PC-9 (cell line): ENCODE measurements around the gene FARS2. TPM values are rescaled to one million over a fixed set of nuclear protein-coding genes. Genes with fewer than 3 reads are reported as not detected.

Source experiments
- BruUV-seq: library from RNA; stranded (reverse); fragments of 400-500 nt; replicated peaks from 2 replicates; lab custom pipeline; 2021; lab: Mats Ljungman, UMichigan
- CTCF ChIA-PET: fragments of 300-600 bp; sonication (Branson Sonifier 250); formaldehyde crosslinking; loops from one replicate; lab custom pipeline; 2022; ENCODE audit warnings: antibody characterized with exemption; lab: Charles Lee
- POLR2A ChIA-PET: fragments of 300-600 bp; sonication (Branson Sonifier 250); formaldehyde crosslinking; loops from one replicate; lab custom pipeline; 2022; ENCODE audit warnings: antibody characterized with exemption; ENCODE audit not compliant: unreplicated experiment; lab: Charles Lee
- DNase-seq, 2 experiments: peaks; one replicate each; pipeline versions ENCODE4 v3.0.0 to v3.0.0-alpha.2; 2015 to 2022; ENCODE audit warnings: mixed read lengths in 1 of 2
- H2AFZ ChIP-seq: fragments of 200-600 bp; sonication (generic); 2 replicates; pipeline ENCODE4 v1.8.1; 2017; ENCODE audit warnings: antibody characterized with exemption
- H3F3A ChIP-seq: fragments of 200-600 bp; sonication (generic); 2 replicates; pipeline ENCODE4 v1.8.1; 2017; ENCODE audit warnings: antibody characterized with exemption, mild to moderate bottlenecking, low read depth; ENCODE audit not compliant: insufficient read depth
- H3K27ac ChIP-seq: fragments of 200-600 bp; sonication (generic); 2 replicates; pipeline ENCODE4 v1.6.1; 2016; ENCODE audit warnings: mixed run types
- H3K27me3 ChIP-seq: fragments of 200-600 bp; sonication (generic); 2 replicates; pipeline ENCODE4 v1.6.1; 2016; ENCODE audit warnings: low read depth, mixed run types; ENCODE audit not compliant: insufficient read depth
- H3K36me3 ChIP-seq: fragments of 200-600 bp; sonication (generic); 2 replicates; pipeline ENCODE4 v1.6.1; 2016; ENCODE audit warnings: low read depth, mixed run types
- H3K4me1 ChIP-seq: fragments of 200-600 bp; sonication (generic); replicated peaks from 2 replicates; pipeline ENCODE4 v1.6.1; 2016; ENCODE audit warnings: mixed run types; ENCODE audit not compliant: insufficient read depth
- H3K4me2 ChIP-seq: fragments of 200-600 bp; sonication (generic); 2 replicates; pipeline ENCODE4 v1.6.1; 2017; ENCODE audit warnings: mixed run types
- H3K4me3 ChIP-seq: fragments of 200-600 bp; sonication (generic); 2 replicates; pipeline ENCODE4 v1.6.1; 2016; ENCODE audit warnings: mixed run types
- H3K79me2 ChIP-seq: fragments of 200-600 bp; sonication (generic); 2 replicates; pipeline ENCODE4 v1.6.1; 2017; ENCODE audit warnings: low read depth, mixed run types
- H3K9me2 ChIP-seq: fragments of 200-600 bp; sonication (generic); 2 replicates; pipeline ENCODE4 v1.8.1; 2017; ENCODE audit warnings: mild to moderate bottlenecking; ENCODE audit not compliant: insufficient read depth
- H3K9me3 ChIP-seq: fragments of 200-600 bp; sonication (generic); 2 replicates; pipeline ENCODE4 v1.8.1; 2016; ENCODE audit warnings: low read depth; ENCODE audit not compliant: insufficient read depth
- H4K20me1 ChIP-seq: fragments of 200-600 bp; sonication (generic); 2 replicates; pipeline ENCODE4 v1.8.1; 2017; ENCODE audit not compliant: insufficient read depth
- CTCF ChIP-seq: fragments of 200-600 bp; sonication (generic); conservative IDR thresholded peaks from 2 replicates; pipeline ENCODE4 v1.6.1; 2017; ENCODE audit warnings: mixed run types, antibody characterized with exemption, mild to moderate bottlenecking, moderate library complexity
- EZH2 ChIP-seq: fragments of 200-600 bp; sonication (generic); IDR thresholded peaks from 2 replicates; pipeline ENCODE4 v1.8.0; 2017; ENCODE audit warnings: antibody characterized with exemption, low read depth
- intact Hi-C: fragments of 100-400 bp; cut with micrococcal nuclease; formaldehyde crosslinking; loops from one replicate; pipeline ENCODE4 v1.10.0; 2022; ENCODE audit not compliant: unreplicated experiment
- total RNA-seq: library from RNA; stranded (reverse); gene quantifications from 2 replicates; pipeline ENCODE4 v1.2.3, GENCODE V29; 2021

FARS2 gene
- total RNA-seq, 1 experiment from 2014 or later: 26.7 TPM

DNA sequence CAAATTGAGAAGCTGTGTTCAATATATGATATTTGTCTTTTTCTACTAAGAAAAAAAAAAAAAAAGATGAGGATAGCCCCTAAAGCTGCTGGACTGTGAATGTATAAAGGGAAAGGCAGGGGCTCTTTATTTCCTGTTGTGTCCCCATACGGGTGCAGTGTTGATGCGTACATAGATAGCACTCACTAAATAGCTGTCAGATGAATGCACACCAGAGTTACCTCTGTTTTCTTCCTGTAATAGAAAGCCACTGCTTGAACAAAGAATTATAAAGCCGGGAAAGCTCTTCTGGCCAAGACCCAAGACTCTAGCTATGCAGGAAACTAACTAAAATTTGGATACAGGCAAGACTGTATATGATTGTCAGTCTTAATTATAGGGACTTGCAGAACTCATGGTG lies 260.0 kb downstream of the FARS2 start:
- Histone ChIP-seq H2AFZ (no peak overlapping the region), H3K9me2 (no peaks in the 10 kb centered on the region), H3K9me3 (no peaks in the 10 kb centered on the region), H4K20me1 (no peaks in the 10 kb centered on the region), H3K36me3 (no peaks in the 10 kb centered on the region), H3K27me3 (no peaks in the 10 kb centered on the region), H3K4me3 (no peak overlapping the region), H3K27ac (no peak overlapping the region), H3K4me1 (no peaks in the 10 kb centered on the region), H3K4me2 (no peak overlapping the region), H3F3A (no peaks in the 10 kb centered on the region), H3K79me2 (no peaks in the 10 kb centered on the region)
- ChIA-PET POLR2A (interaction anchor here (0.5 to 0.7 kb wide), 2 partner anchors 176 to 1191 kb away, joined by 3 to 4 read pairs; no protein-coding TSS in a partner anchor), CTCF (no interaction called here)
- TF ChIP-seq EZH2: no peak
- no peak for TF ChIP-seq CTCF
- no peak for DNase-seq
- BruUV-seq: no TSS peak
- intact Hi-C loops: no loop called here

GRCh38 chr6:5522147-5522546 lies 260.8 kb downstream of the FARS2 start:
- no peaks in the 10 kb centered on the region for H3K79me2 ChIP-seq
- CTCF ChIA-PET: no interaction called here
- no peaks in the 10 kb centered on the region for H3F3A ChIP-seq
- intact Hi-C loops: no loop called here
- H2AFZ ChIP-seq: no peak overlapping the region
- H3K9me3 ChIP-seq: no peaks in the 10 kb centered on the region
- H3K4me3 ChIP-seq: no peak overlapping the region
- no TSS peak for BruUV-seq
- no peaks in the 10 kb centered on the region for H4K20me1 ChIP-seq
- H3K4me2 ChIP-seq: no peak overlapping the region
- DNase-seq: no peak
- no peaks in the 10 kb centered on the region for H3K36me3 ChIP-seq
- TF ChIP-seq CTCF (no peak), EZH2 (no peak)
- POLR2A ChIA-PET: no interaction called here
- H3K4me1 ChIP-seq: no peaks in the 10 kb centered on the region
- H3K9me2 ChIP-seq: no peaks in the 10 kb centered on the region
- H3K27ac ChIP-seq: no peak overlapping the region
- no peaks in the 10 kb centered on the region for H3K27me3 ChIP-seq

GRCh38 chr6:5524110-5524509 lies 262.8 kb downstream of the FARS2 start:
- Histone ChIP-seq H3K79me2 (no peaks in the 10 kb centered on the region), H2AFZ (no peak overlapping the region), H3F3A (no peaks in the 10 kb centered on the region), H3K4me2 (no peak overlapping the region), H3K4me1 (no peaks in the 10 kb centered on the region), H3K9me2 (no peaks in the 10 kb centered on the region), H3K9me3 (no peaks in the 10 kb centered on the region), H4K20me1 (no peaks in the 10 kb centered on the region), H3K27me3 (no peaks in the 10 kb centered on the region), H3K27ac (no peak overlapping the region), H3K36me3 (no peaks in the 10 kb centered on the region), H3K4me3 (no peak overlapping the region)
- no peak for DNase-seq
- intact Hi-C loops: no loop called here
- BruUV-seq: no TSS peak
- ChIA-PET CTCF (no interaction called here), POLR2A (no interaction called here)
- TF ChIP-seq EZH2 (no peak), CTCF (no peak)
